HepG2 (cell line): ENCODE data around the gene CNTROB. TPM values are rescaled to one million over a fixed set of nuclear protein-coding genes. Genes with fewer than 3 reads are reported as not detected.
A peak's percentile ranks its signal among the peaks of the same experiment; 100 is the strongest.

Experiments
- ATRX ChIP-seq: sonication (generic); formaldehyde crosslinking; IDR thresholded peaks from 2 replicates; pipeline ENCODE4 v1.4.0; 2020; ENCODE audit warnings: missing genetic modification reagents, borderline replicate concordance
- GPN1 ChIP-seq: sonication (generic); formaldehyde crosslinking; IDR thresholded peaks from 2 replicates; pipeline ENCODE4 v1.5.1; 2020; ENCODE audit warnings: missing genetic modification reagents, borderline replicate concordance
- KAT7 ChIP-seq: IDR thresholded peaks from 2 replicates; pipeline ENCODE4 v1.6.1; 2018; ENCODE audit warnings: borderline replicate concordance, missing compliant biosample characterization
- MAZ ChIP-seq, 2 experiments: sonication (generic) in 1 of 2; formaldehyde crosslinking in 1 of 2; IDR thresholded peaks; 2 replicates each; pipeline versions ENCODE4 v1.5.0 to v1.6.1; 2012 to 2020; ENCODE audit warnings: low read depth in 2 of 2, mild to moderate bottlenecking in 2 of 2, borderline replicate concordance in 1 of 2, improper control_type of control experiment in 1 of 2, low read length in 1 of 2, missing genetic modification reagents in 1 of 2, moderate library complexity in 1 of 2
- NAIF1 ChIP-seq: sonication (generic); formaldehyde crosslinking; IDR thresholded peaks from 2 replicates; pipeline ENCODE4 v1.5.0; 2020; ENCODE audit warnings: mild to moderate bottlenecking, missing genetic modification reagents, borderline replicate concordance
- PAF1 ChIP-seq: IDR thresholded peaks from 2 replicates; pipeline ENCODE4 v1.6.1; 2016; ENCODE audit warnings: missing genetic modification reagents, missing compliant biosample characterization
- SNAI1 ChIP-seq: sonication (generic); formaldehyde crosslinking; IDR thresholded peaks from 2 replicates; pipeline ENCODE4 v1.5.0; 2020; ENCODE audit warnings: mild to moderate bottlenecking, missing genetic modification reagents, borderline replicate concordance
- ZFP41 ChIP-seq: sonication (generic); formaldehyde crosslinking; IDR thresholded peaks from 2 replicates; pipeline ENCODE4 v1.4.0; 2020; ENCODE audit warnings: mild to moderate bottlenecking, missing genetic modification reagents, borderline replicate concordance
- ZFP62 ChIP-seq: sonication (generic); formaldehyde crosslinking; IDR thresholded peaks from 2 replicates; pipeline ENCODE4 v1.4.0; 2020; ENCODE audit warnings: missing genetic modification reagents
- ZNF20 ChIP-seq: sonication (generic); formaldehyde crosslinking; IDR thresholded peaks from 2 replicates; pipeline ENCODE4 v1.4.0; 2020; ENCODE audit warnings: mild to moderate bottlenecking, moderate library complexity, missing genetic modification reagents
- ZNF274 ChIP-seq: sonication (generic); formaldehyde crosslinking; IDR thresholded peaks from 2 replicates; pipeline ENCODE4 v1.5.1; 2020; ENCODE audit warnings: mild to moderate bottlenecking, missing genetic modification reagents
- ZNF430 ChIP-seq: sonication (generic); formaldehyde crosslinking; IDR thresholded peaks from 2 replicates; pipeline ENCODE4 v1.9.0; 2021; ENCODE audit warnings: mild to moderate bottlenecking, missing genetic modification reagents
- ZNF629 ChIP-seq: sonication (generic); formaldehyde crosslinking; conservative IDR thresholded peaks from 2 replicates; pipeline ENCODE4 v1.5.0; 2020; ENCODE audit warnings: missing genetic modification reagents
- polyA plus RNA-seq, 8 experiments: library from polyadenylated mRNA; depleted of rRNA in 3 of 8; stranded (reverse) in 7 of 8; unstranded in 1 of 8; fragments of >200 nt; fragmentation: Illumina TruSeq in 4 of 8; extraction: Trizol in 4 of 8; gene quantifications; 2 replicates each; pipeline versions ENCODE4 v1.2.1 to v1.2.3, GENCODE V29; 2011 to 2016; ENCODE audit warnings: low read depth in 4 of 8, missing spikeins in 1 of 8, mixed read lengths in 1 of 8; ENCODE audit not compliant: insufficient read depth in 1 of 8
- total RNA-seq, 5 experiments: library from RNA; depleted of rRNA; stranded (reverse); fragments of >200 nt; fragmentation: Illumina TruSeq; extraction: Trizol; gene quantifications; 2 replicates each; pipeline ENCODE4 v1.2.3, GENCODE V29; 2016; ENCODE audit warnings: low read depth in 1 of 5
- TF ChIP-seq, protein P1 (sequence below): sonication (generic); formaldehyde crosslinking; IDR thresholded peaks from 2 replicates; pipeline ENCODE4 v1.4.0; 2020; ENCODE audit warnings: missing genetic modification reagents
- TF ChIP-seq, protein P2 (sequence below): sonication (generic); formaldehyde crosslinking; IDR thresholded peaks from 2 replicates; pipeline ENCODE4 v1.4.0; 2020; ENCODE audit warnings: mild to moderate bottlenecking, low read depth, missing genetic modification reagents
- TF ChIP-seq, protein P3 (sequence below): sonication (generic); formaldehyde crosslinking; IDR thresholded peaks from 2 replicates; pipeline ENCODE4 v1.8.1; 2023; ENCODE audit warnings: missing genetic modification reagents, mild to moderate bottlenecking, borderline replicate concordance
- TF ChIP-seq, protein P4 (sequence below): sonication (generic); formaldehyde crosslinking; IDR thresholded peaks from 2 replicates; pipeline ENCODE4 v1.4.0; 2020; ENCODE audit warnings: missing genetic modification reagents

Gene CNTROB
- total and polyA plus RNA-seq, 2 of the 13 experiments (the other 11 are each of a cell fraction or from before 2014, with no cell fraction given): 21.2 to 24.1 TPM

DNA sequence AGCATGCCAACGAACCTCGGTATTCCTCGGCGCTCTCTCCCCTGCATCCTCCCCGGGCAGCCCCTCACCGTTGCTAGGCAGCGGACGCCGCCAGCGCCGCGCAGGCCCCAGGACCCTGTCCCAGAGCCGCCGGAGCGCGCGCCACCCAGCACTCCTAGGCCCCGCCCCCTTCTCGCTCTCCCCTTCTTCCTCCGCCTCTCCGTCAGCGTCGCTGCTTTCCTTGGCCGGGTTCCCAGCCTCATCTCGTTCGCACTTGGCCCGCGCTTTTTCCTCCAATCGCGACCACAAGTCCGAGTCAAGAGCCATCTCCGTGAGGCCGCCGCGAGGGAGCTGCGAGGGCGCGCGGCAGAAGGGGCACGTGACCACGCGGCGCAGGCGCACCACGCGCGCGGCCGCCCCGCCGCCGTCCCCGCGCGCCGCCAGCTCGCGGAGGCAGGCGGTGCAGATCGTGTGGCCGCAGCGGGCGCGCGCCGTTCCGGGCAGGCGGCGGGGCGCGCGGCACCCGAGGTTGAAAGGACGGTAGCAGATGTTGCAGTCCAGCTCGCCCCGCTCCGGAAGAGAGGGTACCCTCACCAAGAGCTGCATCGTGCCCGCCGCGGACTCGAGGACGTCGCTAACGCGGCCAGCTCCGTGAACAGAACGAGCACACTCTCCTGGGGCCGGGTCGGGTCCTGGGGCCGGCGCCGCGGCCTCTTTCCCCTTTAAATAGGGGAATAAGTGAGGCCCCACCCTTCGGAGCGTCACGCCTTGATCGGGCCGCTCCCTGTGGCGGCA lies 16.2 kb upstream of the CNTROB start, which contains the start of gene RNF227 (continued):
- TF ChIP-seq, protein P1, sequence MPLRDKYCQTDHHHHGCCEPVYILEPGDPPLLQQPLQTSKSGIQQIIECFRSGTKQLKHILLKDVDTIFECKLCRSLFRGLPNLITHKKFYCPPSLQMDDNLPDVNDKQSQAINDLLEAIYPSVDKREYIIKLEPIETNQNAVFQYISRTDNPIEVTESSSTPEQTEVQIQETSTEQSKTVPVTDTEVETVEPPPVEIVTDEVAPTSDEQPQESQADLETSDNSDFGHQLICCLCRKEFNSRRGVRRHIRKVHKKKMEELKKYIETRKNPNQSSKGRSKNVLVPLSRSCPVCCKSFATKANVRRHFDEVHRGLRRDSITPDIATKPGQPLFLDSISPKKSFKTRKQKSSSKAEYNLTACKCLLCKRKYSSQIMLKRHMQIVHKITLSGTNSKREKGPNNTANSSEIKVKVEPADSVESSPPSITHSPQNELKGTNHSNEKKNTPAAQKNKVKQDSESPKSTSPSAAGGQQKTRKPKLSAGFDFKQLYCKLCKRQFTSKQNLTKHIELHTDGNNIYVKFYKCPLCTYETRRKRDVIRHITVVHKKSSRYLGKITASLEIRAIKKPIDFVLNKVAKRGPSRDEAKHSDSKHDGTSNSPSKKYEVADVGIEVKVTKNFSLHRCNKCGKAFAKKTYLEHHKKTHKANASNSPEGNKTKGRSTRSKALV (CRISPR knock-in tag): peak; percentile 72; the same call in 1 of the 2 replicates
- no peak for TF ChIP-seq ATRX (CRISPR knock-in tag)
- TF ChIP-seq ZFP41 (CRISPR knock-in tag): peak; percentile 72; the same call in 1 of the 2 replicates
- TF ChIP-seq, protein P2, sequence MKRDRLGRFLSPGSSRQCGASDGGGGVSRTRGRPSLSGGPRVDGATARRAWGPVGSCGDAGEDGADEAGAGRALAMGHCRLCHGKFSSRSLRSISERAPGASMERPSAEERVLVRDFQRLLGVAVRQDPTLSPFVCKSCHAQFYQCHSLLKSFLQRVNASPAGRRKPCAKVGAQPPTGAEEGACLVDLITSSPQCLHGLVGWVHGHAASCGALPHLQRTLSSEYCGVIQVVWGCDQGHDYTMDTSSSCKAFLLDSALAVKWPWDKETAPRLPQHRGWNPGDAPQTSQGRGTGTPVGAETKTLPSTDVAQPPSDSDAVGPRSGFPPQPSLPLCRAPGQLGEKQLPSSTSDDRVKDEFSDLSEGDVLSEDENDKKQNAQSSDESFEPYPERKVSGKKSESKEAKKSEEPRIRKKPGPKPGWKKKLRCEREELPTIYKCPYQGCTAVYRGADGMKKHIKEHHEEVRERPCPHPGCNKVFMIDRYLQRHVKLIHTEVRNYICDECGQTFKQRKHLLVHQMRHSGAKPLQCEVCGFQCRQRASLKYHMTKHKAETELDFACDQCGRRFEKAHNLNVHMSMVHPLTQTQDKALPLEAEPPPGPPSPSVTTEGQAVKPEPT: peak; percentile 70; the same call in 1 of the 2 replicates
- no peak for TF ChIP-seq PAF1 (CRISPR knock-in tag)
- TF ChIP-seq, protein P3, sequence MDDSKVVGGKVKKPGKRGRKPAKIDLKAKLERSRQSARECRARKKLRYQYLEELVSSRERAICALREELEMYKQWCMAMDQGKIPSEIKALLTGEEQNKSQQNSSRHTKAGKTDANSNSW (CRISPR knock-in tag): peak; percentile 24; the same call in 1 of the 2 replicates
- no peak for TF ChIP-seq MAZ (IDR thresholded peaks at IDR 0.05; ENCODE audit: borderline replicate concordance, low read depth, low read length)
- TF ChIP-seq MAZ (CRISPR knock-in tag; IDR thresholded peaks at IDR 0.05; ENCODE audit: low read depth): peak; percentile 88
- TF ChIP-seq ZNF629: peak; percentile 38; the same call in 1 of the 2 replicates
- peak; percentile 96 for TF ChIP-seq ZNF274
- TF ChIP-seq ZNF430: peak; percentile 79; the same call in 1 of the 2 replicates
- TF ChIP-seq ZNF20 (CRISPR knock-in tag): no peak
- TF ChIP-seq ZFP62 (CRISPR knock-in tag): no peak
- 0 out of 2 replicates have a peak, but pooled peaks have one; percentile 66 for TF ChIP-seq SNAI1
- TF ChIP-seq NAIF1 (CRISPR knock-in tag): no peak
- TF ChIP-seq KAT7 (CRISPR knock-in tag): peak; percentile 63; the same call in 1 of the 2 replicates
- TF ChIP-seq GPN1 (CRISPR knock-in tag): no peak
- TF ChIP-seq, protein P4, sequence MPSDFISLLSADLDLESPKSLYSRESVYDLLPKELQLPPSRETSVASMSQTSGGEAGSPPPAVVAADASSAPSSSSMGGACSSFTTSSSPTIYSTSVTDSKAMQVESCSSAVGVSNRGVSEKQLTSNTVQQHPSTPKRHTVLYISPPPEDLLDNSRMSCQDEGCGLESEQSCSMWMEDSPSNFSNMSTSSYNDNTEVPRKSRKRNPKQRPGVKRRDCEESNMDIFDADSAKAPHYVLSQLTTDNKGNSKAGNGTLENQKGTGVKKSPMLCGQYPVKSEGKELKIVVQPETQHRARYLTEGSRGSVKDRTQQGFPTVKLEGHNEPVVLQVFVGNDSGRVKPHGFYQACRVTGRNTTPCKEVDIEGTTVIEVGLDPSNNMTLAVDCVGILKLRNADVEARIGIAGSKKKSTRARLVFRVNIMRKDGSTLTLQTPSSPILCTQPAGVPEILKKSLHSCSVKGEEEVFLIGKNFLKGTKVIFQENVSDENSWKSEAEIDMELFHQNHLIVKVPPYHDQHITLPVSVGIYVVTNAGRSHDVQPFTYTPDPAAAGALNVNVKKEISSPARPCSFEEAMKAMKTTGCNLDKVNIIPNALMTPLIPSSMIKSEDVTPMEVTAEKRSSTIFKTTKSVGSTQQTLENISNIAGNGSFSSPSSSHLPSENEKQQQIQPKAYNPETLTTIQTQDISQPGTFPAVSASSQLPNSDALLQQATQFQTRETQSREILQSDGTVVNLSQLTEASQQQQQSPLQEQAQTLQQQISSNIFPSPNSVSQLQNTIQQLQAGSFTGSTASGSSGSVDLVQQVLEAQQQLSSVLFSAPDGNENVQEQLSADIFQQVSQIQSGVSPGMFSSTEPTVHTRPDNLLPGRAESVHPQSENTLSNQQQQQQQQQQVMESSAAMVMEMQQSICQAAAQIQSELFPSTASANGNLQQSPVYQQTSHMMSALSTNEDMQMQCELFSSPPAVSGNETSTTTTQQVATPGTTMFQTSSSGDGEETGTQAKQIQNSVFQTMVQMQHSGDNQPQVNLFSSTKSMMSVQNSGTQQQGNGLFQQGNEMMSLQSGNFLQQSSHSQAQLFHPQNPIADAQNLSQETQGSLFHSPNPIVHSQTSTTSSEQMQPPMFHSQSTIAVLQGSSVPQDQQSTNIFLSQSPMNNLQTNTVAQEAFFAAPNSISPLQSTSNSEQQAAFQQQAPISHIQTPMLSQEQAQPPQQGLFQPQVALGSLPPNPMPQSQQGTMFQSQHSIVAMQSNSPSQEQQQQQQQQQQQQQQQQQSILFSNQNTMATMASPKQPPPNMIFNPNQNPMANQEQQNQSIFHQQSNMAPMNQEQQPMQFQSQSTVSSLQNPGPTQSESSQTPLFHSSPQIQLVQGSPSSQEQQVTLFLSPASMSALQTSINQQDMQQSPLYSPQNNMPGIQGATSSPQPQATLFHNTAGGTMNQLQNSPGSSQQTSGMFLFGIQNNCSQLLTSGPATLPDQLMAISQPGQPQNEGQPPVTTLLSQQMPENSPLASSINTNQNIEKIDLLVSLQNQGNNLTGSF (CRISPR knock-in tag): peak; percentile 81
